ENCODE results near the gene CHD1L. TPM values are rescaled to one million over a fixed set of nuclear protein-coding genes. Genes with fewer than 3 reads are reported as not detected.

Gene CHD1L
- polyA plus RNA-seq, 1 donor (not counting 4 experiments of a cell fraction or from before 2014, with no cell fraction given): 49.2 TPM

- no peak for FAIRE-seq
These were observed 32.4 kb upstream of the CHD1L start for GRCh38 chr1:147209825-147210821.

GRCh38 chr1:147210987-147211386 lies 31.5 kb upstream of the CHD1L start:
- Histone ChIP-seq H3K27me3 (ENCODE audit: control insufficient read depth, extremely low read depth, insufficient read depth, low read length) (no peaks in the 10 kb centered on the region), H4K20me1 (ENCODE audit: control insufficient read depth, extremely low read depth, insufficient read depth, low read length) (no peaks in the 10 kb centered on the region), H3K9me3 (ENCODE audit: control insufficient read depth, low read depth, low read length) (no peaks in the 10 kb centered on the region), H3K36me3 (ENCODE audit: control insufficient read depth in 2 of 2, extremely low read depth in 1 of 2, insufficient read depth in 2 of 2, low read length in 2 of 2) (no peaks in the 10 kb centered on the region), H3K4me2 (ENCODE audit: control insufficient read depth, extremely low read depth, insufficient read depth, low read depth, low read length) (no peak overlapping the region), H3K9ac (ENCODE audit: control insufficient read depth, extremely low read depth, insufficient read depth, low read length) (no peak overlapping the region), H3K4me3 (ENCODE audit: control insufficient read depth in 2 of 3, extremely low read depth in 1 of 3, insufficient read depth in 2 of 3, low read depth in 1 of 3, low read length in 3 of 3) (no peak overlapping the region), H3K9me1 (ENCODE audit: control insufficient read depth, extremely low read depth, insufficient read depth, low read length) (no peaks in the 10 kb centered on the region), H2AFZ (ENCODE audit: control insufficient read depth, low read length) (no peak overlapping the region), H3K27ac (ENCODE audit: control insufficient read depth, insufficient read depth, low read length) (no peak overlapping the region), H3K4me1 (ENCODE audit: control insufficient read depth, extremely low read depth, insufficient read depth, low read length) (no peaks in the 10 kb centered on the region), H3K79me2 (ENCODE audit: control insufficient read depth, insufficient read depth, low read length) (no peaks in the 10 kb centered on the region)
- no peak for DNase-seq (ENCODE audit: low read depth, low spot score)
- TF ChIP-seq EZH2 (IDR thresholded peaks at IDR 0.05; ENCODE audit: low read length): no peak
- no peak for TF ChIP-seq CTCF (optimal IDR thresholded peaks at IDR 0.05 in 1 of 3, IDR thresholded peaks at IDR 0.05 in 1 of 3, conservative IDR thresholded peaks at IDR 0.05 in 1 of 3; ENCODE audit: extremely low read depth in 1 of 3, insufficient read depth in 2 of 3, low read length in 3 of 3)
- dilution Hi-C loops (cut with MboI; ENCODE audit: extremely low pct_ligation_motif_present, low sequenced_read_pairs): no loop called here
- FAIRE-seq: no peak

More at GRCh38 chr1:147209825-147210821, 32.4 kb upstream of the CHD1L start:
- Histone ChIP-seq H3K4me3 (ENCODE audit: control insufficient read depth in 2 of 3, extremely low read depth in 1 of 3, insufficient read depth in 2 of 3, low read depth in 1 of 3, low read length in 3 of 3) (no peak overlapping the region), H3K79me2 (ENCODE audit: control insufficient read depth, insufficient read depth, low read length) (no peaks in the 10 kb centered on the region), H3K9me1 (ENCODE audit: control insufficient read depth, extremely low read depth, insufficient read depth, low read length) (no peaks in the 10 kb centered on the region), H3K9ac (ENCODE audit: control insufficient read depth, extremely low read depth, insufficient read depth, low read length) (no peak overlapping the region), H3K27me3 (ENCODE audit: control insufficient read depth, extremely low read depth, insufficient read depth, low read length) (no peaks in the 10 kb centered on the region), H3K9me3 (ENCODE audit: control insufficient read depth, low read depth, low read length) (no peaks in the 10 kb centered on the region), H3K4me1 (ENCODE audit: control insufficient read depth, extremely low read depth, insufficient read depth, low read length) (no peaks in the 10 kb centered on the region), H3K27ac (ENCODE audit: control insufficient read depth, insufficient read depth, low read length) (no peak overlapping the region), H3K4me2 (ENCODE audit: control insufficient read depth, extremely low read depth, insufficient read depth, low read depth, low read length) (no peak overlapping the region), H2AFZ (ENCODE audit: control insufficient read depth, low read length) (no peak overlapping the region), H4K20me1 (ENCODE audit: control insufficient read depth, extremely low read depth, insufficient read depth, low read length) (no peaks in the 10 kb centered on the region), H3K36me3 (ENCODE audit: control insufficient read depth in 2 of 2, extremely low read depth in 1 of 2, insufficient read depth in 2 of 2, low read length in 2 of 2) (no peaks in the 10 kb centered on the region)
- TF ChIP-seq CTCF (optimal IDR thresholded peaks at IDR 0.05 in 1 of 3, IDR thresholded peaks at IDR 0.05 in 1 of 3, conservative IDR thresholded peaks at IDR 0.05 in 1 of 3; ENCODE audit: extremely low read depth in 1 of 3, insufficient read depth in 2 of 3, low read length in 3 of 3): no peak
- TF ChIP-seq EZH2 (IDR thresholded peaks at IDR 0.05; ENCODE audit: low read length): no peak
- dilution Hi-C loops (cut with MboI; ENCODE audit: extremely low pct_ligation_motif_present, low sequenced_read_pairs): no loop called here
- DNase-seq (ENCODE audit: low read depth, low spot score): no peak
